ENCODE data around the gene AKR1B1. TPM values are rescaled to one million over a fixed set of nuclear protein-coding genes. Genes with fewer than 3 reads are reported as not detected.

AKR1B1 gene
- polyA plus RNA-seq, 1 of the 3 experiments (the other 2 are of a cell fraction) = 216 TPM

DNA sequence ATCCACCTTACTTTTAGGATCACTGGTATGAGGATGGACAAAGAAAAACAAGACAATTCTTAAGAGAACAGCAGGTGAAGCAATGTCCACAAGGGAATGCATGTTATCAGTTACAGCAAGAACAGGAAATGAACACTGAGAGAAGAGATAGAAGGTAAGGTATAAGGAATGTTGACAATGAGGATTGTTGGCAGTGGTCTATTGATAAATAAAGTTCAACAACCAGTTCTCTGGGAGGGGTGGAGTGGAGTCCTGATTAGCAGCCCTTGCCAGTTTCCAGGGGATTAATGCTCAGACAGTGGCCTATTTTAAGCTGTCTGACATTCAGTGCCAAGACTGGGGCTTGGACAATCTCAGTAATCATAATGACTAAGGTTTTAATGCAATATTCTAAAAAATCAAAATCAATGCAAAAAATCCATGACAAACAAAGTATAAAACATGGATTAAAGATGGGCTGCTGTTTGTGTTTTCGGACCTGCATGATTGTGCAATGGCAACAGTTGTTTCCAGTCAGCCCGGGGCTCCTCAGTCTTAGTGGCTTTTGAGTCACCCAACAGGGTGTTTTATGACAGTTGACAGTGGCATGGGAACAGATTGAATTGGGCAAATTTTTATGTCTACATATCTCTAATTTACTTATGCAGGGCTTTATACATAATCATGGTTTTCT lies 13.8 kb upstream of the AKR1B1 start:
- Histone ChIP-seq H3K36me3 (replicated peaks in 1 of 2; ENCODE audit: control insufficient read depth in 1 of 2, insufficient read depth in 2 of 2, low read length in 1 of 2) (no peaks in the 10 kb centered on the region), H3K9me3 (no peaks in the 10 kb centered on the region), H3F3A (replicated peaks; ENCODE audit: insufficient read depth) (no peaks in the 10 kb centered on the region), H3K27ac (ENCODE audit: low read depth in 2 of 2, low read length in 1 of 2) (no peak overlapping the region), H3K9me2 (no peaks in the 10 kb centered on the region), H3K4me2 (no peak overlapping the region), H3K4me1 (ENCODE audit: control insufficient read depth in 1 of 2, insufficient read depth in 2 of 2, low read depth in 1 of 2, low read length in 1 of 2) (no peaks in the 10 kb centered on the region), H3K9ac (no peak overlapping the region), H3K27me3 (ENCODE audit: insufficient read depth) (no peaks in the 10 kb centered on the region), H2AFZ (ENCODE audit: low read depth) (no peak overlapping the region), H4K20me1 (ENCODE audit: insufficient read depth) (no peaks in the 10 kb centered on the region), H3K79me2 (ENCODE audit: insufficient read depth) (no peaks in the 10 kb centered on the region), H3K4me3 (ENCODE audit: low read depth in 2 of 2, low read length in 1 of 2) (no peak overlapping the region)
- DNase-seq = no peak
- POLR2A ChIA-PET = no interaction called here
- CTCF ChIA-PET = no interaction called here
- 64% methylated on average over 2 of the region's 2 CpGs for WGBS (ENCODE audit: low lambda C conversion rate)
- TF ChIP-seq, protein P1, sequence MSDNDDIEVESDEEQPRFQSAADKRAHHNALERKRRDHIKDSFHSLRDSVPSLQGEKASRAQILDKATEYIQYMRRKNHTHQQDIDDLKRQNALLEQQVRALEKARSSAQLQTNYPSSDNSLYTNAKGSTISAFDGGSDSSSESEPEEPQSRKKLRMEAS (IDR thresholded peaks at IDR 0.05; ENCODE audit: low read depth) = no peak
- TF ChIP-seq, protein P2, sequence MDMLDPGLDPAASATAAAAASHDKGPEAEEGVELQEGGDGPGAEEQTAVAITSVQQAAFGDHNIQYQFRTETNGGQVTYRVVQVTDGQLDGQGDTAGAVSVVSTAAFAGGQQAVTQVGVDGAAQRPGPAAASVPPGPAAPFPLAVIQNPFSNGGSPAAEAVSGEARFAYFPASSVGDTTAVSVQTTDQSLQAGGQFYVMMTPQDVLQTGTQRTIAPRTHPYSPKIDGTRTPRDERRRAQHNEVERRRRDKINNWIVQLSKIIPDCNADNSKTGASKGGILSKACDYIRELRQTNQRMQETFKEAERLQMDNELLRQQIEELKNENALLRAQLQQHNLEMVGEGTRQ (IDR thresholded peaks at IDR 0.05; ENCODE audit: borderline replicate concordance, low read depth, low read length) = no peak
- TF ChIP-seq, protein P3, sequence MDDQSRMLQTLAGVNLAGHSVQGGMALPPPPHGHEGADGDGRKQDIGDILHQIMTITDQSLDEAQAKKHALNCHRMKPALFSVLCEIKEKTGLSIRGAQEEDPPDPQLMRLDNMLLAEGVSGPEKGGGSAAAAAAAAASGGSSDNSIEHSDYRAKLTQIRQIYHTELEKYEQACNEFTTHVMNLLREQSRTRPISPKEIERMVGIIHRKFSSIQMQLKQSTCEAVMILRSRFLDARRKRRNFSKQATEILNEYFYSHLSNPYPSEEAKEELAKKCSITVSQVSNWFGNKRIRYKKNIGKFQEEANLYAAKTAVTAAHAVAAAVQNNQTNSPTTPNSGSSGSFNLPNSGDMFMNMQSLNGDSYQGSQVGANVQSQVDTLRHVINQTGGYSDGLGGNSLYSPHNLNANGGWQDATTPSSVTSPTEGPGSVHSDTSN (IDR thresholded peaks at IDR 0.05) = no peak
- TF ChIP-seq RFX5 (IDR thresholded peaks at IDR 0.05; ENCODE audit: low read length) = no peak
- no peak for TF ChIP-seq TEAD4 (IDR thresholded peaks at IDR 0.05; ENCODE audit: borderline replicate concordance, insufficient read depth)
- TF ChIP-seq NFIC (IDR thresholded peaks at IDR 0.05; ENCODE audit: borderline replicate concordance) = no peak
- TF ChIP-seq NRF1 (IDR thresholded peaks at IDR 0.05; ENCODE audit: low read depth, low read length) = no peak
- no peak for TF ChIP-seq FOXJ3 (CRISPR knock-in tag; IDR thresholded peaks at IDR 0.05)
- TF ChIP-seq FOXM1 (IDR thresholded peaks at IDR 0.05; ENCODE audit: low read depth) = no peak
- TF ChIP-seq JUND (IDR thresholded peaks at IDR 0.05) = no peak
- no peak for TF ChIP-seq EZH2phosphoT487 (IDR thresholded peaks at IDR 0.05; ENCODE audit: borderline replicate concordance, low read depth)
- TF ChIP-seq MEF2A (IDR thresholded peaks at IDR 0.05; ENCODE audit: borderline replicate concordance, low read depth) = no peak
- TF ChIP-seq, protein P4, sequence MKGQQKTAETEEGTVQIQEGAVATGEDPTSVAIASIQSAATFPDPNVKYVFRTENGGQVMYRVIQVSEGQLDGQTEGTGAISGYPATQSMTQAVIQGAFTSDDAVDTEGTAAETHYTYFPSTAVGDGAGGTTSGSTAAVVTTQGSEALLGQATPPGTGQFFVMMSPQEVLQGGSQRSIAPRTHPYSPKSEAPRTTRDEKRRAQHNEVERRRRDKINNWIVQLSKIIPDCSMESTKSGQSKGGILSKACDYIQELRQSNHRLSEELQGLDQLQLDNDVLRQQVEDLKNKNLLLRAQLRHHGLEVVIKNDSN (IDR thresholded peaks at IDR 0.05; ENCODE audit: borderline replicate concordance, low read depth) = no peak
- TF ChIP-seq MXI1 (IDR thresholded peaks at IDR 0.05; ENCODE audit: low read depth, low read length) = no peak
- TF ChIP-seq ELF1 (IDR thresholded peaks at IDR 0.05) = no peak
- no peak for TF ChIP-seq YY1 (IDR thresholded peaks at IDR 0.05; ENCODE audit: low read depth)

All from SK-N-SH (cell line).